Heart right ventricle (tissue), 16 donors: Measurements from ENCODE around the gene SEMA3F. TPM values are rescaled to one million over a fixed set of nuclear protein-coding genes. Genes with fewer than 3 reads are reported as not detected.

Experiments used
- ATAC-seq, 8 donors: fragments of 200-7000 bp; cut with Tn5 transposase; one replicate each; pipeline ENCODE4 v1.9.1; 2020; ENCODE audit warnings: mild to moderate bottlenecking in 8 of 8, moderate library complexity in 8 of 8, moderate number of reproducible peaks in 1 of 8
- DNase-seq, 2 donors: peaks; one replicate each; pipeline ENCODE4 v3.0.0-alpha.2; 2020
- H3K27ac ChIP-seq, 10 donors: fragments of 200-600 bp; sonication (generic) in 2 of 10; one replicate each; pipeline versions ENCODE4 v1.5.0 to v1.8.0; 2020 to 2022; ENCODE audit warnings: mild to moderate bottlenecking in 3 of 10
- H3K27me3 ChIP-seq, 7 donors: fragments of 200-600 bp; one replicate each; pipeline ENCODE4 v1.8.0; 2021 to 2022; ENCODE audit warnings: mild to moderate bottlenecking in 2 of 7
- H3K36me3 ChIP-seq, 9 donors: fragments of 200-600 bp; sonication (generic) in 1 of 9; one replicate each; pipeline versions ENCODE4 v1.5.0 to v1.8.0; 2020 to 2022; ENCODE audit warnings: mild to moderate bottlenecking in 2 of 9
- H3K4me1 ChIP-seq, 9 donors: fragments of 200-600 bp; sonication (generic) in 1 of 9; one replicate each; pipeline versions ENCODE4 v1.5.0 to v1.8.0; 2020 to 2022; ENCODE audit warnings: mild to moderate bottlenecking in 4 of 9
- H3K4me3 ChIP-seq, 10 donors: fragments of 200-600 bp; sonication (generic) in 2 of 10; one replicate each; pipeline versions ENCODE4 v1.5.0 to v1.8.0; 2020 to 2022; ENCODE audit warnings: mild to moderate bottlenecking in 7 of 10, moderate library complexity in 2 of 10
- H3K9me3 ChIP-seq, 11 donors: fragments of 200-600 bp in 10 of 11; sonication (generic) in 2 of 11; one replicate each; pipeline versions ENCODE4 v1.5.0 to v1.8.0; 2013 to 2022; ENCODE audit warnings: mild to moderate bottlenecking in 2 of 11, control low read depth in 1 of 11, moderate library complexity in 1 of 11
- CTCF ChIP-seq, 9 donors: fragments of 200-600 bp; sonication (generic) in 2 of 9; IDR thresholded peaks; one replicate each; pipeline versions ENCODE4 v1.5.0 to v1.8.0; 2021 to 2022; ENCODE audit warnings: antibody characterized with exemption in 9 of 9, mild to moderate bottlenecking in 5 of 9, moderate library complexity in 1 of 9
- WGBS, 2 donors: extraction: QIAGEN DNeasy Blood & Tissue Kit; methylation state at CpG; one replicate each; pipeline ENCODE4 v1.1.7; 2013; ENCODE audit warnings: inconsistent platforms in 1 of 2; 5-methylcytosine and 5-hydroxymethylcytosine counted together
- intact Hi-C, 10 donors: fragments of 100-400 bp; cut with DNase I; formaldehyde crosslinking; loops; one replicate each; pipeline versions ENCODE4 v1.11.1 to v1.14.2; 2022
- polyA plus RNA-seq, 2 donors: library from polyadenylated mRNA; stranded (reverse); fragments of 200-250 nt; gene quantifications; one replicate each; pipeline ENCODE4 v1.2.3, GENCODE V29; 2013
- total RNA-seq, 10 donors: library from RNA; stranded (reverse); fragmentation: NEBNext Ultra II Directional in 3 of 10; extraction: Animal tissue kit (Norgen Biotek cat#: 25700) in 3 of 10; gene quantifications; one replicate each; pipeline versions ENCODE4 v1.2.1 to v1.2.4, GENCODE V29; 2021 to 2023
- donor health status: Arrhythmogenic right ventricular cardiomyopathy.
- donor health status: ischemic (EF 13 %, LVEDD 7.1; RV severe dilation, severe dysfunction).
- donor health status: healthy with polysubstance abuse.
- donor health status: DM: no; HTN: yes; CAD: no.
- donor health status: DM: no; HTN: no; CAD: no.
- donor health status: ischemic (EF 25% LVEDD 6.9; RV normal size, moderate dysfunction).
- donor health status: ischemic (EF 25% LVEDD 5.7; RV mildly dilated, moderate dysfunction).
- donor health status: healthy.
- donor health status: DM: yes; HTN: yes; CAD: no.
- donor health status: Ischemic cardiomyopathy.
- donor health status: ischemic (EF 35%, LVEDD 5.7; RV mildly dilated, moderate dysfunction).
- donor health status: nonischemic (EF 11% LVEDD 7.7; RV severe dilation, severe dysfunction).
- donor health status: DM: yes; HTN: yes; CAD: no.
- donor health status: PGD.
- donor health status: ischemic (EF 29% LVEDD 5.4; RV normal size, mild dysfunction).
- donor health status: nonischemic (EF 23%, LVEDD 6.1; RV moderate dilation, normal function).

Gene SEMA3F
- total and polyA plus RNA-seq, 12 donors, result 5.1 to 37.2 (median 12.3) TPM

GRCh38 chr3:50138266-50139200 is 16.6 kb upstream of the SEMA3F start:
- no peak for TF ChIP-seq CTCF (IDR thresholded peaks at IDR 0.05)
- intact Hi-C loops, result no loop called here
- H3K9me3 ChIP-seq, result no peaks in the 10 kb centered on the region
- 30 to 36% methylated on average over 13 of the region's 13 CpGs for WGBS, 2 donors
- H3K4me1 ChIP-seq, result peaks cover 0 to 26% (median 9%) of the 10 kb centered on the region in 9 donors
- no peak overlapping the region for H3K4me3 ChIP-seq
- DNase-seq (no peak), ATAC-seq (peak in 1 of 8 donors; percentile 7)
- H3K36me3 ChIP-seq, result no peaks in the 10 kb centered on the region
- no peak overlapping the region for H3K27ac ChIP-seq
- H3K27me3 ChIP-seq, result no peaks in the 10 kb centered on the region

GRCh38 chr3:50139308-50139707 is 15.8 kb upstream of the SEMA3F start:
- Histone ChIP-seq H3K9me3 (no peaks in the 10 kb centered on the region), H3K36me3 (no peaks in the 10 kb centered on the region), H3K4me3 (no peak overlapping the region), H3K27me3 (no peaks in the 10 kb centered on the region), H3K4me1 (peaks cover 0 to 26% (median 9%) of the 10 kb centered on the region in 9 donors), H3K27ac (no peak overlapping the region)
- WGBS, 2 donors, result 64 to 71% methylated on average over 6 of the region's 6 CpGs
- intact Hi-C loops, result no loop called here
- no peak for TF ChIP-seq CTCF (IDR thresholded peaks at IDR 0.05)
- ATAC-seq (peak in 1 of 8 donors; percentile 14), DNase-seq (no peak)

GRCh38 chr3:50139718-50140423 is 15.3 kb upstream of the SEMA3F start:
- Histone ChIP-seq H3K9me3 (no peaks in the 10 kb centered on the region), H3K4me1 (peaks cover 0 to 26% (median 9%) of the 10 kb centered on the region in 9 donors), H3K4me3 (no peak overlapping the region), H3K36me3 (no peaks in the 10 kb centered on the region), H3K27me3 (no peaks in the 10 kb centered on the region), H3K27ac (no peak overlapping the region)
- ATAC-seq (peak in 1 of 8 donors; percentile 23), DNase-seq (no peak)
- WGBS, 2 donors, result 86 to 91% methylated on average over 13 of the region's 13 CpGs
- no peak for TF ChIP-seq CTCF (IDR thresholded peaks at IDR 0.05)
- intact Hi-C loops, result no loop called here

GRCh38 chr3:50140990-50141389 is 14.1 kb upstream of the SEMA3F start:
- no peak for ATAC-seq
- H3K36me3 ChIP-seq, result no peaks in the 10 kb centered on the region
- intact Hi-C loops, result no loop called here
- whole genome bisulfite sequencing, 2 donors, result 94% methylated on average over 12 of the region's 12 CpGs
- DNase-seq, result no peak
- H3K4me1 ChIP-seq, result peaks cover 0 to 26% (median 9%) of the 10 kb centered on the region in 9 donors
- no peak overlapping the region for H3K27ac ChIP-seq
- TF ChIP-seq CTCF (IDR thresholded peaks at IDR 0.05), result no peak
- no peak overlapping the region for H3K4me3 ChIP-seq
- H3K9me3 ChIP-seq, result no peaks in the 10 kb centered on the region
- H3K27me3 ChIP-seq, result no peaks in the 10 kb centered on the region
